KMS-11 (cell line): ENCODE measurements around the gene ZDHHC18.

Source experiments
- H2AFZ ChIP-seq: fragments of 200-600 bp; sonication (generic); 2 replicates; pipeline ENCODE4 v1.6.1; 2016; ENCODE audit warnings: antibody characterized with exemption, mixed run types, low read depth
- H3K27ac ChIP-seq: fragments of 200-600 bp; sonication (generic); 2 replicates; pipeline ENCODE4 v1.6.1; 2016; ENCODE audit warnings: mild to moderate bottlenecking, mixed run types
- H3K27me3 ChIP-seq: fragments of 200-600 bp; sonication (generic); 2 replicates; pipeline ENCODE4 v1.6.1; 2017; ENCODE audit warnings: mild to moderate bottlenecking, low read depth, mixed run types, moderate library complexity; ENCODE audit not compliant: insufficient read depth
- H3K36me3 ChIP-seq: fragments of 200-600 bp; sonication (generic); 2 replicates; pipeline ENCODE4 v1.6.1; 2017; ENCODE audit warnings: mild to moderate bottlenecking, mixed run types; ENCODE audit not compliant: insufficient read depth
- H3K4me1 ChIP-seq: fragments of 200-600 bp; sonication (generic); 2 replicates; pipeline ENCODE4 v1.6.1; 2016; ENCODE audit warnings: mild to moderate bottlenecking, low read depth, mixed run types; ENCODE audit not compliant: poor library complexity, severe bottlenecking
- H3K4me2 ChIP-seq: fragments of 200-600 bp; sonication (generic); 2 replicates; pipeline ENCODE4 v1.7.0; 2016; ENCODE audit warnings: mild to moderate bottlenecking, mixed run types
- H3K4me3 ChIP-seq: fragments of 200-600 bp; sonication (generic); IDR thresholded peaks from 2 replicates; pipeline ENCODE4 v1.6.1; 2017; ENCODE audit warnings: low read depth, low read length, mixed read lengths; ENCODE audit not compliant: insufficient read depth
- H3K79me2 ChIP-seq: fragments of 200-600 bp; sonication (generic); 2 replicates; pipeline ENCODE4 v1.6.1; 2016; ENCODE audit warnings: low read depth, mixed run types; ENCODE audit not compliant: insufficient read depth
- H3K9ac ChIP-seq: fragments of 200-600 bp; sonication (generic); 2 replicates; pipeline ENCODE4 v1.6.1; 2016; ENCODE audit warnings: mild to moderate bottlenecking, mixed run types
- H4K20me1 ChIP-seq: fragments of 200-600 bp; sonication (generic); 2 replicates; pipeline ENCODE4 v1.6.1; 2016; ENCODE audit warnings: mild to moderate bottlenecking, mixed run types; ENCODE audit not compliant: insufficient read depth
- TF ChIP-seq, protein P1 (sequence below): fragments of 200-600 bp; sonication (generic); conservative IDR thresholded peaks from 2 replicates; pipeline ENCODE4 v1.6.1; 2017; ENCODE audit warnings: low read depth, mild to moderate bottlenecking, antibody characterized with exemption, low read length, moderate library complexity, mixed read lengths

The ZDHHC18 gene

DNA sequence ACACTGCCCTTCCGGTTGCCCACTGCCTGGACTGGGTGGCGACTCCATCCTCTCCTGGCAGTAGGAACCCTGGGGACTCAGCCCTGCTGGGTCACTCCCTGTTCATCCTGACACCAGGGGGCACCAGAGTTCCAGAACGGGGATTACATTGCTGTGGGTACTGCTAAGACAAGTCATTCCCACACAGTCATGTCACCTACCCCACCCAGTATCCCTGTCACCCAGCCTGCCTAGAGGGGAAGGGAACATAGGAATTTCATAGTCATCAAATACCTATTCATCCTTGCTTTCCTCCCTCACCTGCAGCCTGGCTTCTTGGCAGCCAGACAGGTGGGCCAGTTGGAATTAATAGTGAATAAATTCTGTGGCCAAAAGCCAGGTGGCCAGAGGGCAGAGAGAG is 26.7 kb downstream of the ZDHHC18 start:
- no peaks in the 10 kb centered on the region for H4K20me1 ChIP-seq
- no peak overlapping the region for H3K4me3 ChIP-seq
- no peaks in the 10 kb centered on the region for H3K79me2 ChIP-seq
- no peak overlapping the region for H3K9ac ChIP-seq
- H3K27ac ChIP-seq: no peak overlapping the region
- H3K4me2 ChIP-seq: no peak overlapping the region
- no peaks in the 10 kb centered on the region for H3K36me3 ChIP-seq
- H2AFZ ChIP-seq: no peak overlapping the region
- no peaks in the 10 kb centered on the region for H3K27me3 ChIP-seq
- peaks cover 11% of the 10 kb centered on the region for H3K4me1 ChIP-seq
- TF ChIP-seq, protein P1, sequence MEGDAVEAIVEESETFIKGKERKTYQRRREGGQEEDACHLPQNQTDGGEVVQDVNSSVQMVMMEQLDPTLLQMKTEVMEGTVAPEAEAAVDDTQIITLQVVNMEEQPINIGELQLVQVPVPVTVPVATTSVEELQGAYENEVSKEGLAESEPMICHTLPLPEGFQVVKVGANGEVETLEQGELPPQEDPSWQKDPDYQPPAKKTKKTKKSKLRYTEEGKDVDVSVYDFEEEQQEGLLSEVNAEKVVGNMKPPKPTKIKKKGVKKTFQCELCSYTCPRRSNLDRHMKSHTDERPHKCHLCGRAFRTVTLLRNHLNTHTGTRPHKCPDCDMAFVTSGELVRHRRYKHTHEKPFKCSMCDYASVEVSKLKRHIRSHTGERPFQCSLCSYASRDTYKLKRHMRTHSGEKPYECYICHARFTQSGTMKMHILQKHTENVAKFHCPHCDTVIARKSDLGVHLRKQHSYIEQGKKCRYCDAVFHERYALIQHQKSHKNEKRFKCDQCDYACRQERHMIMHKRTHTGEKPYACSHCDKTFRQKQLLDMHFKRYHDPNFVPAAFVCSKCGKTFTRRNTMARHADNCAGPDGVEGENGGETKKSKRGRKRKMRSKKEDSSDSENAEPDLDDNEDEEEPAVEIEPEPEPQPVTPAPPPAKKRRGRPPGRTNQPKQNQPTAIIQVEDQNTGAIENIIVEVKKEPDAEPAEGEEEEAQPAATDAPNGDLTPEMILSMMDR: peak; percentile 83

DNA sequence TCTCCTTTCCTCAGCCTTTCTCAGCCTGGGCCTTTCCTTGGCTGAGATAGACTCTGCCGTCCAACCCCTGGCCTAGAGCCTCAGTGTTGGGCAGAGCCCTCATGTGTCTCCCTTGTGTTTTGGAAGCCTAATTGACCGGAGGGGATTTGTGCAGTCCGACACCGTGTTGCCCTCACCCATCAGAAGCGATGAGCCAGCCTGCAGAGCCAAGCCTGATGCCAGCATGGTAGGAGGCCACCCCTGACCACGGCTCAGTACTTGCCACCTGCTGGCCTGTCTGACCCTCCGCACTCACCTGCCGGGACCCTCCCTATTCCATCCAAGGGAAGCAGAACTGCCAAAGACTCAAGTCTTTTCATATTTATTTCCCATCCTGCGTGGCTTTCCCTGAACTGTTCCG is 27.1 kb downstream of the ZDHHC18 start:
- H3K36me3 ChIP-seq: no peaks in the 10 kb centered on the region

DNA sequence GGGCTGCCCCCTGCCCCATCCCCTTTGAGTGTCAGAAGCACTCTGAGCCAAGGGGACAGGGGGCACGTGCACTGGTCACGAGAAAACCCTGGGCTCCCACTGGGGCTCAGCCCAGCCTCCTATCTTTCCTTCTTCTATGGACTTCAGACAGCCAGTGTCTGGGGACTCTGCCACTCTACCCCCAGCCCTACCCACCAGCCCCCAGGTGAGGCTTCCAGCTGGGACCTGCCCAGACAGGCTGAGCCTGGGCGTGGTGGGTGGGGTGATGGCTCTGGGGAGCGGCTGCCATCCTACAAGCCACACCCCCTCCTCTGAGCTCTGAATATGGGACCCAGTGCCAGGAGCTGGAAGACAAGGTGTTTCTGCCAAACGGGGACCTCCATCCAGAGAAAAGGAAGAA is 28.4 kb downstream of the ZDHHC18 start:
- H3K27ac ChIP-seq: no peak overlapping the region
- H3K36me3 ChIP-seq: no peaks in the 10 kb centered on the region

More for the DNA sequence above, 27.1 kb downstream of the ZDHHC18 start:
- Histone ChIP-seq H3K27me3 (no peaks in the 10 kb centered on the region), H3K27ac (no peak overlapping the region), H3K9ac (no peak overlapping the region), H4K20me1 (no peaks in the 10 kb centered on the region), H3K4me2 (no peak overlapping the region), H3K79me2 (no peaks in the 10 kb centered on the region), H3K4me3 (no peak overlapping the region), H3K4me1 (peaks cover 11% of the 10 kb centered on the region), H2AFZ (no peak overlapping the region)
- TF ChIP-seq, protein P1: no peak

DNA sequence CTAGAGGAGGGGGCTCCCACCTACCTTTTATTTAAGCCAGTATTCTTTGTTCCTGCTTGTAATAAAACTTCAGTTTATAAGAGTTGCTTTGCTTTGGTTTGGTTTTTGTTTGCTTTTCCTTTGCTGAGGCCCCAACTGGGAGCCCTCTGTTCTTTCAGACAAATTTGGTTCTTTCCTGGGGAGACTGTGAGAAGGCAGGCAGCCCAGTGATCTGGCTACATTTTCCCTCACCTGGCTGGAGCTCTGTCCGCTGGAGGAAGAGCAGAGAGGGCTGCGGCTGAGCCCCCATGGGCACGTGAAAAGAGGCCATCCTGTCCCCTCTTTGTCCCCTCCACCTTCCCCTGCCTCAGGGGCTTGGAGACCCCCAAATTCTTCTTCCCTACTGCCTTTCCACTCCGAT is 29.1 kb downstream of the ZDHHC18 start:
- Histone ChIP-seq H3K4me3 (no peak overlapping the region), H3K27ac (no peak overlapping the region), H3K9ac (no peak overlapping the region), H3K4me2 (no peak overlapping the region), H3K4me1 (peaks cover 7% of the 10 kb centered on the region), H3K27me3 (no peaks in the 10 kb centered on the region), H4K20me1 (no peaks in the 10 kb centered on the region), H2AFZ (no peak overlapping the region), H3K79me2 (no peaks in the 10 kb centered on the region), H3K36me3 (no peaks in the 10 kb centered on the region)
- TF ChIP-seq, protein P1: no peak

More for the DNA sequence above, 28.4 kb downstream of the ZDHHC18 start:
- no peak overlapping the region for H3K4me3 ChIP-seq
- no peaks in the 10 kb centered on the region for H3K27me3 ChIP-seq
- no peaks in the 10 kb centered on the region for H4K20me1 ChIP-seq
- H3K9ac ChIP-seq: no peak overlapping the region
- peaks cover 7% of the 10 kb centered on the region for H3K4me1 ChIP-seq
- no peak overlapping the region for H2AFZ ChIP-seq
- TF ChIP-seq, protein P1: no peak
- H3K79me2 ChIP-seq: no peaks in the 10 kb centered on the region
- no peak overlapping the region for H3K4me2 ChIP-seq

DNA sequence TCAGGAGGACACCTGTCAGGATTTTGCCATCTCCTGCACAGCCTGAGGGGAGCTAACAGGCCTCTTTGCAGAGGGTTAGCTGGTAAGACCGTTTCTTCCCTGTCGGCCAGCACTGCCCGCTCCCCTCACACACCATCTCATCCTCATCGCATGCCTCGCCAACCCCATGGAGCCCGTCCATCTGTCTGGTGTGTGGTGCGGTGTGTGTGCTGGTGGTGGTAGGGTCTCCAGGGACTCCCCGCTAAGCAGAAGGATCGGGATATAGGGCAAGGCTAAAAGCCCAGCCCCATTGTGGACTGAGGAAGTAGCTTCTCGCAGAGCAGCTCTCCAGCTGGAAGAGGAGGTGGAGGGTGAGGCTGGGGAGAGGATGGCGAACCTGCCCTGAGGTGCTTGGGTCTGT is 29.7 kb downstream of the ZDHHC18 start:
- Histone ChIP-seq H3K27ac (no peak overlapping the region), H4K20me1 (no peaks in the 10 kb centered on the region), H3K4me2 (no peak overlapping the region), H3K36me3 (no peaks in the 10 kb centered on the region), H3K4me1 (peaks cover 7% of the 10 kb centered on the region), H3K9ac (no peak overlapping the region), H3K4me3 (no peak overlapping the region), H3K79me2 (no peaks in the 10 kb centered on the region), H3K27me3 (no peaks in the 10 kb centered on the region), H2AFZ (no peak overlapping the region)
- TF ChIP-seq, protein P1: no peak
